Adrenal gland (tissue), 5 donors: ENCODE data around the gene HMX2.

Experiments used
- CTCF ChIP-seq, 6 experiments: fragments of 450-650 bp in 4 of 6; fragments of 200-600 bp in 2 of 6; sonication (generic) in 1 of 6; IDR thresholded peaks; 1 replicate in 5 of 6; 2 replicates in 1 of 6; pipeline versions ENCODE4 v1.5.1 to v1.8.0; 2016 to 2021; ENCODE audit warnings: antibody characterized with exemption in 6 of 6, mild to moderate bottlenecking in 2 of 6, moderate library complexity in 1 of 6
- POLR2A ChIP-seq, 2 donors: fragments of 450-650 bp; IDR thresholded peaks; one replicate each; pipeline ENCODE4 v1.6.1; 2017; ENCODE audit warnings: antibody characterized with exemption in 2 of 2, mild to moderate bottlenecking in 2 of 2, moderate library complexity in 1 of 2
- donor health status: DM: no; HTN: no; CAD: no.

GRCh38 chr10:123156078-123156477 is 8.1 kb downstream of the HMX2 start:
- TF ChIP-seq CTCF (IDR thresholded peaks at IDR 0.05): no peak
- TF ChIP-seq POLR2A (IDR thresholded peaks at IDR 0.05): no peak
